GM12878 (cell line): ENCODE data around the gene BLACAT1. TPM values are rescaled to one million over a fixed set of nuclear protein-coding genes. Genes with fewer than 3 reads are reported as not detected.

ENCODE experiments used
- ATAC-seq: fragments of 200-7000 bp; cut with Tn5 transposase; 3 replicates; pipeline ENCODE4 v1.9.1; 2020; ENCODE audit warnings: mild to moderate bottlenecking, moderate library complexity
- BruUV-seq: library from RNA; stranded (reverse); fragments of 400-500 nt; replicated peaks from 2 replicates; lab custom pipeline; 2021; lab: Mats Ljungman, UMichigan
- CTCF ChIA-PET: fragments of 300-600 bp; sonication (Branson Sonifier 250); formaldehyde crosslinking; extraction: SDS; loops from one replicate; lab custom pipeline; 2021; ENCODE audit warnings: inconsistent platforms; lab: Yijun Ruan, JAX
- POLR2A ChIA-PET: fragments of 350-600 bp; formaldehyde crosslinking; extraction: SDS; loops from one replicate; lab custom pipeline; 2021; ENCODE audit warnings: inconsistent platforms; lab: Charles Lee
- RAD21 ChIA-PET: fragments of 300-600 bp; sonication (Branson Sonifier 250); formaldehyde crosslinking; loops from one replicate; lab custom pipeline; 2023; ENCODE audit warnings: antibody characterized with exemption; ENCODE audit not compliant: unreplicated experiment; lab: Charles Lee
- SMC1A ChIA-PET: fragments of 300-600 bp; sonication (Branson Sonifier 250); formaldehyde crosslinking; loops from one replicate; lab custom pipeline; 2023; ENCODE audit not compliant: unreplicated experiment, uncharacterized antibody; lab: Charles Lee
- DNase-seq: peaks from one replicate; pipeline ENCODE4 v3.0.0-alpha.2; 2011; ENCODE audit warnings: low read depth, low spot score
- FAIRE-seq: peaks from 3 replicates; lab custom pipeline; 2011; peaks lifted over from hg19 to GRCh38; lab: Jason Lieb, UNC
- H2AFZ ChIP-seq: 2 replicates; pipeline ENCODE4 v1.6.0; 2011; ENCODE audit warnings: low read depth, low read length, control low read depth; ENCODE audit not compliant: control insufficient read depth
- H3K27ac ChIP-seq: 2 replicates; pipeline ENCODE4 v1.5.1; 2011; ENCODE audit warnings: control low read depth; ENCODE audit not compliant: control insufficient read depth, insufficient read depth
- H3K27me3 ChIP-seq, 2 experiments: replicated peaks in 1 of 2; 2 replicates each; pipeline versions ENCODE4 v1.6.0 to v1.6.1; 2011; ENCODE audit warnings: low read length in 1 of 2; ENCODE audit not compliant: control insufficient read depth in 2 of 2, insufficient read depth in 2 of 2
- H3K36me3 ChIP-seq, 2 experiments: 2 replicates each; pipeline ENCODE4 v1.5.1; 2011; ENCODE audit warnings: low read length in 1 of 2; ENCODE audit not compliant: control insufficient read depth in 2 of 2, insufficient read depth in 2 of 2
- H3K4me1 ChIP-seq: 2 replicates; pipeline ENCODE4 v1.6.1; 2011; ENCODE audit warnings: mild to moderate bottlenecking, low read length, moderate library complexity, mixed read lengths; ENCODE audit not compliant: control insufficient read depth, insufficient read depth
- H3K4me2 ChIP-seq: 2 replicates; pipeline ENCODE4 v1.6.0; 2011; ENCODE audit warnings: control low read depth; ENCODE audit not compliant: control insufficient read depth, insufficient read depth
- H3K4me3 ChIP-seq: fragments of 200-600 bp; sonication (generic); 2 replicates; pipeline ENCODE4 v1.5.1; 2016
- H3K79me2 ChIP-seq: 2 replicates; pipeline ENCODE4 v1.6.0; 2011; ENCODE audit warnings: low read length; ENCODE audit not compliant: control insufficient read depth, insufficient read depth
- H3K9ac ChIP-seq: 2 replicates; pipeline ENCODE4 v1.8.0; 2011; ENCODE audit warnings: low read length, control low read depth, mixed read lengths; ENCODE audit not compliant: control insufficient read depth, insufficient read depth
- H3K9me3 ChIP-seq: replicated peaks from 3 replicates; pipeline ENCODE4 v1.5.1; 2011; ENCODE audit warnings: mild to moderate bottlenecking, low read length; ENCODE audit not compliant: control insufficient read depth, insufficient read depth
- H4K20me1 ChIP-seq: 2 replicates; pipeline ENCODE4 v1.6.0; 2011; ENCODE audit not compliant: control insufficient read depth, insufficient read depth
- CHD1 ChIP-seq: IDR thresholded peaks from 2 replicates; pipeline ENCODE4 v1.6.1; 2012; ENCODE audit warnings: low read depth, low read length, improper control_type of control experiment
- CREM ChIP-seq: IDR thresholded peaks from 2 replicates; pipeline ENCODE4 v1.6.1; 2014; ENCODE audit warnings: antibody characterized with exemption, low read depth
- EZH2 ChIP-seq: IDR thresholded peaks from 2 replicates; pipeline ENCODE4 v1.6.1; 2012; ENCODE audit warnings: low read depth, mild to moderate bottlenecking, control low read depth, inconsistent platforms, low read length, borderline replicate concordance; ENCODE audit not compliant: control insufficient read depth
- MEF2B ChIP-seq: fragments of 450-650 bp; IDR thresholded peaks from 2 replicates; pipeline ENCODE4 v1.6.1; 2018; ENCODE audit warnings: mild to moderate bottlenecking, moderate library complexity; ENCODE audit not compliant: partially characterized antibody, poor library complexity, severe bottlenecking
- MLLT1 ChIP-seq: fragments of 450-650 bp; IDR thresholded peaks from 2 replicates; pipeline ENCODE4 v1.6.1; 2016; ENCODE audit warnings: mild to moderate bottlenecking
- MYB ChIP-seq: fragments of 150-350 bp; IDR thresholded peaks from 2 replicates; pipeline ENCODE4 v1.6.1; 2014; ENCODE audit warnings: mild to moderate bottlenecking, low read depth, low read length, borderline replicate concordance
- NKRF ChIP-seq: fragments of 450-650 bp; conservative IDR thresholded peaks from 2 replicates; pipeline ENCODE4 v1.6.1; 2017; ENCODE audit warnings: mild to moderate bottlenecking, moderate library complexity
- SUZ12 ChIP-seq: fragments of 200-600 bp; sonication (generic); IDR thresholded peaks from one replicate; pipeline ENCODE4 v1.6.1; 2018; ENCODE audit warnings: antibody characterized with exemption, mild to moderate bottlenecking; ENCODE audit not compliant: unreplicated experiment
- TCF7 ChIP-seq: IDR thresholded peaks from 2 replicates; pipeline ENCODE4 v1.6.1; 2014; ENCODE audit warnings: antibody characterized with exemption, borderline replicate concordance
- ZNF592 ChIP-seq: fragments of 450-650 bp; IDR thresholded peaks from 2 replicates; pipeline ENCODE4 v1.6.1; 2017; ENCODE audit warnings: mild to moderate bottlenecking, moderate library complexity
- WGBS: methylation state at CpG from one replicate; pipeline ENCODE4 v1.1.6; 2016; ENCODE audit warnings: low lambda C conversion rate; ENCODE audit not compliant: insufficient replicate concordance, insufficient coverage; ENCODE audit errors: missing lambda C conversion rate; 5-methylcytosine and 5-hydroxymethylcytosine counted together
- in situ Hi-C: fragments of 300-500 bp; cut with MboI; formaldehyde crosslinking; loops from 9 replicates; pipeline ENCODE4 v1.14.3; 2018; ENCODE audit warnings: mixed read lengths
- intact Hi-C: fragments of 100-400 bp; cut with micrococcal nuclease; formaldehyde crosslinking; loops from one replicate; pipeline ENCODE4 v1.14.2; 2022; ENCODE audit not compliant: unreplicated experiment
- polyA plus RNA-seq, 11 experiments: library from polyadenylated mRNA; depleted of rRNA in 4 of 11; unstranded in 6 of 11; stranded (reverse) in 5 of 11; fragments of >200 nt; fragmentation: Nextera tagmentation in 4 of 11; fragmentation: Illumina TruSeq in 1 of 11; extraction: Ambion mirVana in 4 of 11; extraction: Trizol in 1 of 11; gene quantifications; 1 replicate in 1 of 11; 2 replicates in 10 of 11; pipeline versions ENCODE4 v1.2.1 to v1.2.3, GENCODE V29; 2011 to 2016; ENCODE audit warnings: inconsistent platforms in 2 of 11, missing spikeins in 2 of 11, low read depth in 1 of 11
- total RNA-seq, 4 experiments: library from RNA; depleted of rRNA in 3 of 4; stranded (reverse); fragments of >200 nt in 3 of 4; fragmentation: Illumina TruSeq in 1 of 4; extraction: Trizol in 1 of 4; gene quantifications; 2 replicates each; pipeline versions ENCODE4 v1.2.1 to v1.2.3, GENCODE V29; 2013 to 2021

Gene BLACAT1
- total and polyA plus RNA-seq, 10 of the 15 experiments (the other 5 are each of a cell fraction or from before 2014, with no cell fraction given), result 0.04 to 1.6 (median 0.15) TPM; not detected in 1

- no peak overlapping the region for H3K27ac ChIP-seq
- POLR2A ChIA-PET, result no interaction called here
- no peak overlapping the region for H3K4me3 ChIP-seq
- CTCF ChIA-PET, result interaction anchor here (0.7 to 3.7 kb wide), 6 partner anchors 13 to 305 kb away, joined by 3 to 11 read pairs (median 4); no protein-coding TSS in a partner anchor
- SMC1A ChIA-PET, result interaction anchor here (0.6 to 1.1 kb wide), 2 partner anchors 17 to 36 kb away, joined by 4 to 5 read pairs; no protein-coding TSS in a partner anchor
- no TSS peak for BruUV-seq
- RAD21 ChIA-PET, result interaction anchor here (5.0 kb wide), 1 partner anchor 40 kb away, joined by 36 read pairs; no protein-coding TSS in a partner anchor
- no peak overlapping the region for H3K9ac ChIP-seq
- WGBS, result 11% methylated on average over 9 of the region's 9 CpGs
- DNase-seq, result no peak
- no peaks in the 10 kb centered on the region for H3K79me2 ChIP-seq
- no peak for FAIRE-seq
- peaks cover 7% of the 10 kb centered on the region for H3K4me1 ChIP-seq
- intact Hi-C loops, result no loop called here
- H3K36me3 ChIP-seq, result no peaks in the 10 kb centered on the region
- no peak for ATAC-seq
- in situ Hi-C loops, result no loop called here
- H3K4me2 ChIP-seq, result no peak overlapping the region
- H3K9me3 ChIP-seq, result no peaks in the 10 kb centered on the region
- H4K20me1 ChIP-seq, result no peaks in the 10 kb centered on the region
- no peak overlapping the region for H2AFZ ChIP-seq
- TF ChIP-seq EZH2 (no peak), NKRF (no peak), MLLT1 (no peak), CHD1 (no peak), MYB (no peak), TCF7 (no peak), ZNF592 (no peak), MEF2B (no peak), SUZ12 (no peak), CREM (no peak)
- H3K27me3 ChIP-seq, result no peaks in the 10 kb centered on the region; a peak in 1 of 4 replicates
Observed at GRCh38 chr1:205446828-205447227, 9.0 kb downstream of the BLACAT1 start.
